Parathyroid adenoma (tissue), 2 donors: ENCODE measurements around the gene ARHGEF19.

Experiments used
- H2AFZ ChIP-seq: fragments of 300-600 bp; sonication (generic); one replicate; pipeline ENCODE4 v1.7.0; 2017; ENCODE audit warnings: antibody characterized with exemption, mild to moderate bottlenecking
- H3K27ac ChIP-seq: fragments of 300-600 bp; sonication (generic); one replicate; pipeline ENCODE4 v1.7.0; 2017
- H3K27me3 ChIP-seq: fragments of 300-600 bp; sonication (generic); one replicate; pipeline ENCODE4 v1.7.0; 2017; ENCODE audit warnings: low read length; ENCODE audit not compliant: control insufficient read depth, insufficient read depth
- H3K36me3 ChIP-seq: fragments of 300-600 bp; sonication (generic); one replicate; pipeline ENCODE4 v1.7.0; 2017; ENCODE audit warnings: low read length; ENCODE audit not compliant: control insufficient read depth, insufficient read depth
- H3K4me1 ChIP-seq: fragments of 300-600 bp; sonication (generic); one replicate; pipeline ENCODE4 v1.7.0; 2017; ENCODE audit warnings: control low read depth
- H3K4me2 ChIP-seq: fragments of 300-600 bp; sonication (generic); one replicate; pipeline ENCODE4 v1.7.0; 2017; ENCODE audit warnings: low read length
- H3K4me3 ChIP-seq: fragments of 300-600 bp; sonication (generic); one replicate; pipeline ENCODE4 v1.7.0; 2017; ENCODE audit warnings: low read depth, low read length
- H3K79me2 ChIP-seq: fragments of 300-600 bp; sonication (generic); one replicate; pipeline ENCODE4 v1.7.0; 2017; ENCODE audit warnings: control low read depth
- H3K9ac ChIP-seq: fragments of 300-600 bp; sonication (generic); one replicate; pipeline ENCODE4 v1.7.0; 2017; ENCODE audit warnings: mild to moderate bottlenecking
- H3K9me3 ChIP-seq: fragments of 300-600 bp; sonication (generic); one replicate; pipeline ENCODE4 v1.7.0; 2017; ENCODE audit warnings: low read length; ENCODE audit not compliant: control insufficient read depth
- CTCF ChIP-seq: fragments of 300-600 bp; sonication (generic); IDR thresholded peaks from one replicate; pipeline ENCODE4 v1.7.0; 2017; ENCODE audit warnings: antibody characterized with exemption, mild to moderate bottlenecking
- donor health status: primary hyperparathyroidism.

The ARHGEF19 gene

GRCh38 chr1:16235347-16235746 lies 22.9 kb upstream of the ARHGEF19 start:
- Histone ChIP-seq H3K79me2 (no peaks in the 10 kb centered on the region), H3K4me3 (no peak overlapping the region), H3K9me3 (no peaks in the 10 kb centered on the region), H3K27me3 (no peaks in the 10 kb centered on the region), H3K27ac (no peak overlapping the region), H3K4me2 (no peak overlapping the region), H3K36me3 (no peaks in the 10 kb centered on the region), H3K9ac (no peak overlapping the region), H3K4me1 (no peaks in the 10 kb centered on the region), H2AFZ (no peak overlapping the region)
- TF ChIP-seq CTCF = no peak

- TF ChIP-seq CTCF = no peak
- Histone ChIP-seq H3K4me1 (no peaks in the 10 kb centered on the region), H3K9me3 (no peaks in the 10 kb centered on the region), H3K4me2 (no peak overlapping the region), H3K79me2 (no peaks in the 10 kb centered on the region), H2AFZ (no peak overlapping the region), H3K4me3 (no peak overlapping the region), H3K9ac (no peak overlapping the region), H3K36me3 (no peaks in the 10 kb centered on the region), H3K27me3 (no peaks in the 10 kb centered on the region), H3K27ac (no peak overlapping the region)
These were observed 21.0 kb upstream of the ARHGEF19 start for GRCh38 chr1:16233431-16233830.

GRCh38 chr1:16232316-16232710 lies 19.9 kb upstream of the ARHGEF19 start:
- Histone ChIP-seq H2AFZ (no peak overlapping the region), H3K4me1 (no peaks in the 10 kb centered on the region), H3K36me3 (no peaks in the 10 kb centered on the region), H3K27ac (no peak overlapping the region), H3K4me3 (no peak overlapping the region), H3K9ac (no peak overlapping the region), H3K9me3 (no peaks in the 10 kb centered on the region), H3K27me3 (no peaks in the 10 kb centered on the region), H3K4me2 (no peak overlapping the region), H3K79me2 (no peaks in the 10 kb centered on the region)
- TF ChIP-seq CTCF = no peak

GRCh38 chr1:16231331-16232315 lies 19.2 kb upstream of the ARHGEF19 start:
- H3K79me2 ChIP-seq = no peaks in the 10 kb centered on the region
- H3K4me1 ChIP-seq = no peaks in the 10 kb centered on the region
- no peak overlapping the region for H2AFZ ChIP-seq
- no peaks in the 10 kb centered on the region for H3K9me3 ChIP-seq
- no peak overlapping the region for H3K4me2 ChIP-seq
- no peak overlapping the region for H3K27ac ChIP-seq
- no peak overlapping the region for H3K9ac ChIP-seq
- H3K36me3 ChIP-seq = no peaks in the 10 kb centered on the region
- no peak for TF ChIP-seq CTCF
- H3K27me3 ChIP-seq = no peaks in the 10 kb centered on the region
- no peak overlapping the region for H3K4me3 ChIP-seq

- H3K36me3 ChIP-seq = no peaks in the 10 kb centered on the region
- TF ChIP-seq CTCF = no peak
- H3K79me2 ChIP-seq = no peaks in the 10 kb centered on the region
- no peak overlapping the region for H2AFZ ChIP-seq
- H3K27me3 ChIP-seq = no peaks in the 10 kb centered on the region
- no peak overlapping the region for H3K4me2 ChIP-seq
- H3K27ac ChIP-seq = no peak overlapping the region
- no peak overlapping the region for H3K9ac ChIP-seq
- H3K4me1 ChIP-seq = no peaks in the 10 kb centered on the region
- no peaks in the 10 kb centered on the region for H3K9me3 ChIP-seq
- no peak overlapping the region for H3K4me3 ChIP-seq
These were observed 18.3 kb upstream of the ARHGEF19 start for GRCh38 chr1:16230744-16231143.
